22Rv1 (cell line): ENCODE results near the gene RFPL1.
"Not testable (repeated sequence)": the region's sequence is repeated elsewhere in the genome, so short reads cannot be mapped to it uniquely, and the experiment has no call there.

ENCODE experiments used
- H3K27ac ChIP-seq: fragments of 450-650 bp; 2 replicates; pipeline ENCODE4 v1.5.1; 2017
- ZFX ChIP-seq: fragments of 450-650 bp; IDR thresholded peaks from 2 replicates; pipeline ENCODE4 v1.6.1; 2017; ENCODE audit warnings: antibody characterized with exemption, borderline replicate concordance
- TF ChIP-seq, protein P1 (sequence below): fragments of 450-650 bp; IDR thresholded peaks from 2 replicates; pipeline ENCODE4 v1.5.1; 2017; ENCODE audit warnings: mild to moderate bottlenecking

RFPL1 gene

DNA sequence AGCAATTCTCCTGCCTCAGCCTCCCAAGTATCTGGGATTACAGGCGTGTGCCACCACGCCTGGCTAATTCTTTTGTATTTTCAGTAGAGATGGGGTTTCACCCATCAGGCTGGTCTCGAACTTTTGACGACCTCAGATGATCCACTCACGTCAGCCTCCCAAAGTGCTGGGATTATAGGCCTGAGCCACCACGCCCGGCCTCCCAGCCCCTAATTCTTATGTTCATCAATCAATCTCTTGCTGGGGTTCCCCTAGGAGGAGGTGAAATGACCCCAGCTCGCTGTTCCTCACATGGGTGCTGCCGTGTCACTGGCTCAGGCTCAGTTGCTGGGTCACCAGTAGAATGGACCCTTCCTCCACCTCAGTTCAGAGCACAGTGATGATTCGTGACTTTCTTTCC lies at the start of gene RFPL1:
Gene RFPL1 (plus strand): TSS at position 301 of the 400 bp plus-strand sequence.
- H3K27ac ChIP-seq, result not testable (repeated sequence)

DNA sequence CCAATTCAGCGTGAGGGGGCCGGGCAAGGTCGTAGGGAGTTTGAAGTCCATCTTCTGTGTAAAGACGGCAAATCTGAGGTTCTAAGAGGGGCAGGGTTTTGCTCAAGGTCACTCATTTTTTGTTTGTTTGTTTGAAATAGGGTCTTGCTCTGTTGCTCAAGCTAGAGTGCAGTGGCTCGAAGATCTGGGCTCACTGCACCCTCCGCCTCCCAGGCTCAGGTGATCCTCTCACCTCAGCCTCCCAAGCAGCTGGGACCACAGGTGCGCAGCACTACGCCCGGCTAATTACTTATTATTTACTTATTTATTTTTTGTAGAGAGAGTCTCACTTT lies 49.7 kb upstream of the RFPL1 start:
- H3K27ac ChIP-seq, result peak overlapping the region; percentile 69

DNA sequence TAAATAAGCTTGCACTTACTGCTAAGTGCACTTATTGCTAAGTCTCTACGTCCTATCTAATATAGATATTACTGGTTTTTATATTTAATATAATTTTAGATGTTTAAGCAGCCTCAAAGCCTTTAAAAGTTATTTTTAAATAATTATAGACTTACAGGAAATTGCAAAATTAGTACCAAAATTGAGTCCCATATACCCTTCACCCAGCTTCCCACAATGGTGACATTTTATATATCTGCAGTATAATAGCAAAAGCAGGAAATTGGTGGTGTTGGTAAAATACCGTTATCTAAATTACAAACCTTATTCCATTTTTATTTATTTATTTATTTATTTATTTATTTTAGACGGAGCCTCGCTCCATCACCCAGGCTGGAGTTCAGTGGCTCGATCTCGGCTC lies 48.1 kb upstream of the RFPL1 start:
- TF ChIP-seq, protein P1, sequence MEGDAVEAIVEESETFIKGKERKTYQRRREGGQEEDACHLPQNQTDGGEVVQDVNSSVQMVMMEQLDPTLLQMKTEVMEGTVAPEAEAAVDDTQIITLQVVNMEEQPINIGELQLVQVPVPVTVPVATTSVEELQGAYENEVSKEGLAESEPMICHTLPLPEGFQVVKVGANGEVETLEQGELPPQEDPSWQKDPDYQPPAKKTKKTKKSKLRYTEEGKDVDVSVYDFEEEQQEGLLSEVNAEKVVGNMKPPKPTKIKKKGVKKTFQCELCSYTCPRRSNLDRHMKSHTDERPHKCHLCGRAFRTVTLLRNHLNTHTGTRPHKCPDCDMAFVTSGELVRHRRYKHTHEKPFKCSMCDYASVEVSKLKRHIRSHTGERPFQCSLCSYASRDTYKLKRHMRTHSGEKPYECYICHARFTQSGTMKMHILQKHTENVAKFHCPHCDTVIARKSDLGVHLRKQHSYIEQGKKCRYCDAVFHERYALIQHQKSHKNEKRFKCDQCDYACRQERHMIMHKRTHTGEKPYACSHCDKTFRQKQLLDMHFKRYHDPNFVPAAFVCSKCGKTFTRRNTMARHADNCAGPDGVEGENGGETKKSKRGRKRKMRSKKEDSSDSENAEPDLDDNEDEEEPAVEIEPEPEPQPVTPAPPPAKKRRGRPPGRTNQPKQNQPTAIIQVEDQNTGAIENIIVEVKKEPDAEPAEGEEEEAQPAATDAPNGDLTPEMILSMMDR, result no peak
- no peak for TF ChIP-seq ZFX

More for the DNA sequence above, 49.7 kb upstream of the RFPL1 start:
- TF ChIP-seq, protein P1, result no peak
- no peak for TF ChIP-seq ZFX

DNA sequence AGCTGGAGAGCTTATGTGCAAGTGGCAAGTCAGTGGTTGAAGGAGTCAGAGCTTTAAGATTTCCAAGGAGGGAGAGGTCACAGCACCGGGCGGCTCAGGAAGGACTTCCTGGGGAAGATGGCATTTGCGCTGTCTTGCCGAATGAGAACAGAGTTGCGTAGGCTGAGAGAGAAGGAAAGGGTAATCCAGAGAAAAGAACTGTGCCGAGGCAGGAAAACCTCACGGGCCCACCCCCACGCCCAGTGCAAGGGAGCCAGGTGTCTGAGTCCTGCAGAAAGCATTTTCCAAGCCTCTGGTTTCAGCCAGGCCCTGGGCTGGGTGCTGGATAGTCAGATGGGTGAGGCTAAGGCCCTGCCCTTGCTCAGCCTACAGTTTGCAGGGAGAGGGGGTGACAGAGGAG lies 46.8 kb upstream of the RFPL1 start:
- H3K27ac ChIP-seq, result no peak overlapping the region
- TF ChIP-seq, protein P1, result no peak
- no peak for TF ChIP-seq ZFX

More for the DNA sequence above, 48.1 kb upstream of the RFPL1 start:
- no peak overlapping the region for H3K27ac ChIP-seq

DNA sequence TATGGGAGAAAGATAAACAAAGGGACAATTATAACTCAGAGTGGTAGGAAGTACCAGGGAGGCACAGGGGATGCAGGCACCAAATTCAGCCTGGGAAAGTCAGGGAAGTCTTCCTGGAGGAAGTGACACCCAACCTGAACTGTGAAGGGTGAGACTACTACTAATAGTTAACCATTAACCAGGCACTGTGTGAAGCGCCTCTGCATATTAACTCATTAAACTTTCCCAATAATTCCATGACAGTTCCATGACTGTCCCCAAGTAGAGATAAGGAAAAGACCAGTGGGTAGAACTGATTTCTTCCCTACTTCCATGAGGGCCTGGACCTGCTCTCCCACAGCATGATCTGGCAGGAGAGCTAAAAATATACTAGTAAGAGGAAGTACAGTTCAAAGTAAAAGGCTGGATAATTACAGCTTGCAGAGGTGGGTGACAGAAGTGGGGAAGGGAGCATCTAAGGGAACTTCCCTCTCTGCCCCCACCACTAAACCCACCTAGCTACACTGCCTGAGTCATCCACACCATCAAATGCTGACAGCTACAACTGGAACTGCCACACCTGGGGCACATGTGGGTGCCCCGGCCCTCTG lies 45.3 kb upstream of the RFPL1 start:
- H3K27ac ChIP-seq, result peak overlapping the region; percentile 20; the same call in 1 of the 2 replicates
- TF ChIP-seq, protein P1, result no peak
- TF ChIP-seq ZFX, result no peak

DNA sequence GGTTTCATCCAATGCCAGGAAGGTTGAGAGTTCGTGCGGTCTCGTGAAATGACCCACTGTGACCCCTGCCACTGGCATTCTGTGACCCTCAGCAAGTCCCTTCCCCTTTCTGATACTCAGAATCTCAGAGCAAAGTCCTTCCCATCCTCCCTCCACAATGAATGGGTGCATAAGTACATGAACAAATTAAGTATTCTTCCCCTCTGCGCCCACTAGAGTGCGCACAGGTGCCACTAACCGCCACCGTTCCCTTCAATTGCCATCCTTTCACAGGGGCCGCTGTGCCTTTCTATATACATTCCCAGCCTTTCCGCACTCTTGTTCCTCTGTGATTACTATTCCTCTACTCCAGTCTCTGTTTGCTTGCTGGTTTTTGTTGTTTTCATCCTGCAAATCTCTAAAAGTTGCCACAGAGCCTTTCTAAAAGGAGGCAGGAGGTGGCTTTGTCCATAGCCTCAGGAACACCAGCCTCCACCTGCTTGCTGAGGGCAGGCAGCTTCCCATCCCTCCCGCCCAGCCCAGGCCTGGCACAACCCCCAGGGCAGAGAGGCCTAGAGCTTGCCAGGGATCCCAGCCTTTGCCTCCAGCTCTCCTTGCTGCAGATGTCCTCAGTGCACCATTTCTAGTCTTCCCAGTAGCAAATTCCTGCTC lies 43.3 kb upstream of the RFPL1 start:
- no peak for TF ChIP-seq ZFX
- TF ChIP-seq, protein P1, result peak; percentile 89
- no peak overlapping the region for H3K27ac ChIP-seq

DNA sequence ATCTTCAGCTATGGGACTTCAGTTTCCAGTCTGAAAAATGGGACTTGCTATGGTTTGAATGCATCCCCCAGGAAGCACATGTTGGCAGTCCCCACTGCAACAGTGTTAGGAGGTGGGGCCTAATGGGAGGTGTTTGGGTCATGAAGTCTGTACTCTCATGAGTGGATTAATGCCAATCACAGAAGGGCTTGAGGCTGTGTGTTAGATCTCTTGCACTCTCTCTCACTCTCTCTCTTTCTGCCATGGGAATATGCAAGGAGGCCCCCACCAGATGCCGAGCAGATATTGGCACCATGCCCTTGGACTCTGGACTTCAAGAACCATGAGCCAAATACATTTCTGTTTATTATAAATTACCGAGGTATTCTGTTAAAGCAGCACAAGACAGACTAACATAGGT lies 42.3 kb upstream of the RFPL1 start:
- TF ChIP-seq, protein P1, result no peak
- TF ChIP-seq ZFX, result no peak
- no peak overlapping the region for H3K27ac ChIP-seq

DNA sequence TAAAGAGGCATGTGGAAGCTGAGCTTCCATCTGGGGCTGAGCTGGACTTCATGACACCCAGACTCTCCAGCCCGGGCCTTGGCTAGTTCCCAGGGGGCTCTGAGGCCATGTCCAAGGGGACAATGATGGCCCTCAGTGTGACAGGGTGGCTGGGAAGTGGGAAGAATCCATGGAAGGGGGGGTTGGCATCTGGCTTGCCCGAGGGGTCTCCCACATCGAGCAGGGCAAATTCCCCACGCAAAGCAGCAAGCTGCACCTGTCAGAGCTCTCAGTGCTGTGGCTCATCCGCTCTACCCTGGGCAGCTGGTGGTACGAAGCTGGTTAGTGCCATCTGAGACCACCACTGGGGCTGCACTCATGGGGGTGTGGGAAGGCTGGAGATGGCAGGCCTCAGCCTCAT lies 40.6 kb upstream of the RFPL1 start:
- TF ChIP-seq, protein P1, result no peak
- TF ChIP-seq ZFX, result no peak
- H3K27ac ChIP-seq, result no peak overlapping the region
